Mucosa of rectum (tissue), 2 donors: ENCODE results near the gene ZNF234.

Experiments used
- H3K27ac ChIP-seq, 2 donors: one replicate each; pipeline ENCODE4 v1.7.0; 2013; ENCODE audit warnings: inconsistent platforms in 2 of 2, low read depth in 2 of 2, low read length in 2 of 2
- H3K27me3 ChIP-seq, 2 donors: one replicate each; pipeline ENCODE4 v1.7.0; 2013; ENCODE audit warnings: low read length in 2 of 2; ENCODE audit not compliant: control insufficient read depth in 2 of 2, insufficient read depth in 2 of 2
- H3K36me3 ChIP-seq, 2 donors: one replicate each; pipeline ENCODE4 v1.7.0; 2013; ENCODE audit warnings: low read length in 2 of 2; ENCODE audit not compliant: control insufficient read depth in 2 of 2, insufficient read depth in 2 of 2
- H3K4me1 ChIP-seq, 2 donors: one replicate each; pipeline ENCODE4 v1.7.0; 2013; ENCODE audit warnings: low read length in 2 of 2, mild to moderate bottlenecking in 1 of 2; ENCODE audit not compliant: control insufficient read depth in 2 of 2, insufficient read depth in 2 of 2
- H3K4me3 ChIP-seq, 2 donors: one replicate each; pipeline ENCODE4 v1.7.0; 2013; ENCODE audit warnings: low read length in 2 of 2
- H3K9ac ChIP-seq, 2 donors: one replicate each; pipeline ENCODE4 v1.7.0; 2013; ENCODE audit warnings: low read length in 2 of 2, low read depth in 1 of 2, mild to moderate bottlenecking in 1 of 2
- H3K9me3 ChIP-seq, 2 donors: one replicate each; pipeline ENCODE4 v1.7.0; 2013; ENCODE audit warnings: low read length in 2 of 2; ENCODE audit not compliant: control insufficient read depth in 2 of 2
- donor health status: healthy.
- donor health status: Normal muscosa, but diverticular disease.

ZNF234 gene

DNA sequence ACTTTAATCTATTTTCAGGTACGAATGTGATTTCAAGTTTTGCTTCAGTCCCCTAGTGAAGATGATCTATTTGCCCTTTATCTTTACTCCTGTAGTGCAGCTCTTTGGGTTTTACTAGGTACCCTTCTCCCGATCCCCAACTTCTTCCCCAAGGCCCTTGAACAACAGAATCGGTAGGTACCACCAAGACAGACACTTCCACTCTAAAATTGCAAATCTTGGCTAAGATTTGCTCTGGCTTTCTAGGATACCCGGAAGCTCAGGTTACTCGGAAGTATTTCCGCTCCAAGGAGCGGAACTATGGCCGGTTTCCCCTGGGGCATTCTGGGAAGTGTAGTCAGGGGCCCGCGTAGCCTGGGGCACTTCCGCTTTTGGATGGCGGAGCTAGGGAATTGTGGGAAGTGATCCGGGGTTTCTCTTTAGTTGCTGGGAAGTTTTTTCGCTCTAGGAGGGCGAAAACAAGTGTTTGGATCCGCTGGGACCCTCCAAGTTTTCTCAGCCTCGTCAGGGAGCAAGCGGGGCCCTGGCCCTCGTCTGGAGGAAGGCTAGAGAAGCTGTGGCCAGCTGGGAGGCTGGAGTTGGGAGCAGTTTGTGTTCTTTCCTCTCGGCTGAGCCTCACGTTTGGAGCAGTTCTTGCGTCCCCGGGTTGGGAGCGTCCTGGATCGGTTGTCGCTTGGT, 65.9 kb downstream of the ZNF234 start:
- Histone ChIP-seq H3K27ac (peak overlapping the region; percentile 75 to 80), H3K9ac (peak overlapping the region; percentile 60 to 79), H3K9me3 (peaks cover 0 to 19% of the 10 kb centered on the region in 2 donors), H3K4me1 (peaks cover 3 to 7% of the 10 kb centered on the region in 2 donors), H3K4me3 (peak overlapping the region; percentile 84 to 95), H3K27me3 (no peaks in the 10 kb centered on the region), H3K36me3 (no peaks in the 10 kb centered on the region)
